HG03520 (cell line): ENCODE measurements around the gene SERPINA12.
"Not testable (repeated sequence)": the region's sequence is repeated elsewhere in the genome, so short reads cannot be mapped to it uniquely, and the experiment has no call there.

Source experiments
- ATAC-seq: cut with Tn5 transposase; IDR thresholded peaks from one replicate; pipeline ENCODE4 v1.9.1; 2021; ENCODE audit warnings: mild to moderate bottlenecking, moderate library complexity; ENCODE audit not compliant: unreplicated experiment

Gene SERPINA12

DNA sequence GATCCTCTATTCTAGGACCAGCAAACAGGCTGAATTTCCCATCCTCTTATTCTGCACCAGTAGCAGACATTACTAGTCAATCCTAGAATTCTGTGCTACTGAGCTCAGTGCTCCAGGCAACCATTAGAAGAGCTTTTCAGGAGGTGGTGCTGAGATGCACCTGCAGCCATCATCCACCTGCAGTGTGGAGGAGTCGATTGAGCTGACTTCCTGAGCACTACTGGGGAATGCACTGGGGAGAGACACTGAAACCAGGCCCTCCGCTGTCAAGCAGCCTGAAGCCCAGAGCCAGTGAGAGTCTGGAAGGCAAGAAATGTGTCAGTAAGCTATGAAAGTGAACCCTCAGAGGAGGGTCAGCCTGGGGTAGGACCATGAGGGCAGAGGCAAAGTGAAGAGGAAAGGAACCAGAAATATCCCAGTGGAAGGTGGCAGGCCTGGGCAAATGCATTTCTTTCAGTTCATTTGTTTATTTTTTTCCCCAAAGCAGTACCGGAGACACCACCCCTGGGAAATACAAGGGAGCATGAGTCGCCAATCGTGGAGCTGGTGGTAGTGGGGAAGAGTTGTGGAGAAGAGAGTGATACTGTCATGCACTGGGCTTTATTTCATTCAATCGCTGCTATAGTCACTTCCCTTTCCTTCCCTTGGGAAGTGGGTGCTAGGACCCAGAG is 28.9 kb upstream of the SERPINA12 start:
- ATAC-seq: no peak

DNA sequence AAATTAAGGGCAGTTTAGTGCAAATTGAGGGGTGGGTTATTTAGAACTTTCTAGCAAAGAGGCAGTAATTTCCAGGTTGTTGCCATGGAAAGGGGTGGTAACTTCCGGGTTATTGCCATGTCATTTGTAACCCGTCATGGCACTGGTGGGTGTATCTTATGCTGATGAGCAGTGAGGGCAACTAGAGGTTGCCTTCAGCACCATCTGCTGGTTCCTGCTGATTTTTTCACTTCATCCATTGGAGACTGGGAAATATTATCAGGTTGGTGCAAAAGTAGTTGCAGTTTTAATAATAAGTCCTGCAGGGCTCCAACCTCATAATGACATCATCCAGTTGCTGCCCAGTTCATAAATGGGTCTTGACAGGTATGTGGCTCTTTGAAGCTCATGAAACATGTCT is 27.6 kb upstream of the SERPINA12 start:
- ATAC-seq: no peak

DNA sequence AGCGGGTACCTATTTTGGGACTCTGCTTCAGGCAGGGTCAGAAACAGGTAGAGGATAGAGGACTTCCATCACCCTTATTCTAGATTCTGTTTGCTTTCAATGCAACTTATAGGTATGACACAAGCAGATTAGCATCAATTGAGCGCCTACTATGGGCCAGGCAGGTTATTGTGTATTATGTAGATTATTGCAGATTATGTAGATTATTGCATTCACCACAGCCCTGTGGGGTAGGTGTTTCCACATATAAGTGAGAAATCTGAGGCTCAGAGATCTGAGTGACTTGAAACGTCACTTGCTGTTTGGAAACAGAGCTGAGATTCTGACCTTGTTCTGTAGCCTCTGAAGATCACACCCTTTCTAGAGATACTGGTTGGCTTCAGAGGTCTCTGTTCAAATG is 26.2 kb upstream of the SERPINA12 start:
- ATAC-seq: no peak

DNA sequence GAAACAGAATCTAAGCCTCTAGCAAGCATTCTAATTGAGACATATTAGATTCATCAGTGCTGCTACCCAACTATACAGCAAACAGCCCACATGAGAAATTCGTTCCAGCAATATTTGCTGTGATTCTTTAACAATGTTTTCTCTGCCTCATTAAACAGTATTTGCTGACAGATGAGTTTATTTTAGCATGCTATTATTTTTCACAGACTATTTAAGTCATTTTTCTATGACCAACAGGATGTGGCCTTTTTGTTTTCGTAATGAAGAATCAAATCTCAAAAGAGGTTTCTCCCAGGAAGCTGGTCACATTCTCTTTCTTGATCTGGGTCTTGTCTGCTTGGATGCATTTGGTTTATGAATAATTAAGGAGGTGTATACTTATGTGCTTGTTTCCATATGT is 23.2 kb upstream of the SERPINA12 start:
- no peak for ATAC-seq

DNA sequence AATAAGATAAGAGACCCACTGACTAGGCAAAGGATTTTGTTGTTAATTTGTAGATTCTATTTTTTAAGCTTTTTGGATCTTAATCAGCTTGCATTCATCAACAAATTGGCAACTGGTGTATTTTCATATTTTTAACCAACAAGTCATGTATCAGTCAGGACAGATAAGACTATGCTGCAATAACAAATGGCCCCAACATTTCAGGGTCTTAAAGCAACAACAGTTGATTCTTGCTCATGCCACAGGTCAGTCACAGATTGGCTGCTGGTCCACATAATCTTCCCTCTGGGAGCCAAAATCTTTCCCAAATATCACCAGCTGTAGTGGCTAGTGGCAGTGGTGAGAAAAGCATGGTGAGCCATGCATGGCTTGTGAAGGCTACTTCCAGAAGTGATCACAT is 21.9 kb upstream of the SERPINA12 start:
- ATAC-seq: no peak

DNA sequence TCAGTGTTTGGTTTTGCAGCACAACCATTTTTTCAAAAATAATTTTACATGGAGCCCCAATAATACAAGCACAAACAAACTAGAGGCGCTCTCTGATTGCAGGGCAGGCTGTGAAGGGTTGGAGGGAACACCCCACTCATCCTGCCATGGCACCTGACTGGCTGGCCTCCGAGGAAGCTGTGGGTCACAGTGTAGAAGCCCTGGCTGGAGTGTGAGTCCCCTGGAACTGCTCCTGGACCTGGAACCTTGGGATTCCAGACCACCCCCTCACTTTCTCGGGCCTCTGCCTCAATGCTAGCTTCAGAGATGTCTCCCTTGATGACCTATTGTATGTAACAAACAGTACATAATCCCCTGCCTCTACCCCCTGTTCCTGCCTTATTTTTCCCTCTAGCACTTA is 14.8 kb upstream of the SERPINA12 start:
- ATAC-seq: no peak

DNA sequence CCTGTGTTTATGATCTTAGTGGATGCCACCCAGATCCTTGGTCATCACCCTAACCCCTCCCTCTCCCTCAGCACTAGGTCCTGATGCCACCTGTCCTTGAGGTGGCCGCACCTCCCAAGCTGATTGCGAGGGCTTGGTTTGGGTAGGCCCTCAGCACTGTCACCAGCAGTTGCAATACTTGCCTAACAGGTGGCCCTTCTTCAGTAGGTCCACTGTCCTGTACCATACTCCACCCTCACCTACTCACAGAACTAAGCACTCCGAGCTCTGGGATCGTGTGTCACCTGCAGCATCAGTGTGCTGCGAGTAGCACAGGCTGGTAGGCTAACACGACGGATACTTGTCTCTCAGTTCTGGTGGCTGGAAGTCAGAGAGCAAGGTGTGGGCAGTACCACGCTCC is 14.0 kb upstream of the SERPINA12 start:
- ATAC-seq: no peak

DNA sequence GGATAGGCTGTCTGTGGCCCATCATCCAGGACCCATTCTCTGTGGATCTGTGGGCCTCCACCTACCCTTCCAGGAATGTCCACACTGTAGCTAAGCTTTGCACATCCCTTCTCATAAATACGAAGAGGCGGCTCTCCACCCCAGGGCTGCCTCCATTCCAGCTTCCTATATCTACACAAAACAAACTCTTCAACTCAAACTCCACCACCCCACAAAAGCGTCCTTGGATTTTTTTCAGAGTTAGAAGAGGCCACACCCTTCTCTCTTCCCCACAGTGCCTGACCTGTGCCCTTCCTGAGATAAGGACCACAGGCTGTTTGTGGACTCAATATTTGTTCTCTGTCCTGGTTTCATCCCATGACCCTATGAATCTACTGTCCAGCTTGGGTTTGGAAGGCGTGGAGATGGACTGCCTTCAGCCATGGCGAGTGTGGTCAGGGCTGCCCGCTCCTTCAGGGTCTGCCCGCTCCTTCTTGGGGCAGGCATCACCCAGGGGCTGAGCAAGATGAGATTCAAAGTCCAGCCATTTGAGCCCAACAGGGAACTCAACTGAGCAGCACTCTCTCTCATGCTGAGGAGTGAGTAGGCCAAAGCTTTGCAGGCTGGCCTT is 13.0 kb upstream of the SERPINA12 start:
- ATAC-seq: no peak

DNA sequence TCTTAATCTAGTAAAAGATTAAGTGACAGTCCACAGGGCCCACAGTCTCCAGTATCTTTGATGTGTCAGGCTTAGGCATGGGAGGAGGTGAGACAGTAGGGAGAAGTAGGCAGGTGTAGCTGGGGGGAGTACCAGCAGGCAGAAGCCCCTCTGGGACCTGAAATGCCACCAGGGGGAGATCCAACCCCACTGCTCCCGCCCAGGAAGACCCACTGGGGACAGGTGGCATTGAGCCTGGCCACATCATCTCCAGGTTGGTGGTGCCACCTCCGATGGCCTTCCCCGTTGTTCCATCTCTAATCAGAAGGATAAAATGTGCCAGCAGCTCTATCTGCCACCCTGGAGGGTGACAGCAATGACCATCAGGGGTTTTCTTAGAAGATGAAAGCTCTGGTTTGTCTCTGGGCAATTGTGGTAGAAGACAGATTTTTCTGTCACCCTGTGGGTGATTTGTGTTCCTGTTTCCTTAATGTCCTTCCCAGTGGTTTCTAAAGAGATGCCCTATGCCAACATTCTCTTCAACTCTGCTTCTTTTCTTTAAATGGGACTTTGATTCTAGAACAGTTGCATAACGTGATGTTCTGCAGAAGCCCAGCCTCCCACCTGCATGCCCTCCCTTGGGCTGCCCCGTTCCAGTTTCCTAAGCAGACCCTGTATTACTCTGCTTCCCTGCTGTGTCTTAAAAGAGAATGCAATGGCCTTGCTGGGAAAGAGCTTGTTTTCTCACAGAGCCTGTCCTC is 12.3 kb upstream of the SERPINA12 start:
- ATAC-seq: no peak

DNA sequence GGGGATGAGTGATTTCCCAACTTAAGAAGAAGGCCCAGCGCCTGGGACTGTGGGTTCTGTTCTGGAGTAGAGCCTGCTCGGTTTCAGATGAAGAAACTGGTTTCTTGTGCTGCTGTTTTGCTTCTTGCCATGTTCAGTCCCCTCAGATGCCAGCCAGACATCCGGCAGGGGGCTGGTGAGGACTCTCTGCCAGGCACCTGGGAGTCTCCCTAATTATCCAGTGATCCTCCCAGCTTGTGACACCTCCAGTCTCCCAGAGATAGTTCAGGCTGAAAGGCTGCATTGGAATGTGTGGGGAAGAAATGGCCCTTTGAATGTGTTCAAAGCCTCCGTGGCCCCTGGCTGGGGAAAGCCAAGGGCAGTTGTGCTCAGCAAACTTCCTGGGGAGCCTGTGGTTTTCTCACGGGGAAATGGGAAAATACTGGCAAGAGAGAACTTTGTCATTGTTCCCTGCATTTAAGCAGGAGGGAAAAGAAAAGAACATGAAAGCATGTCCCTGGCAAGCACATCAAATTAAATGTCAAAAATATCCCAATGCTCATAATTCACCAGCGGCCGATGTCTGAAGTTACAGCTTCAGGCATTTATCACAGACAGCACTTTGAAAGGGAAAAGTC is 8.5 kb upstream of the SERPINA12 start:
- ATAC-seq: no peak

DNA sequence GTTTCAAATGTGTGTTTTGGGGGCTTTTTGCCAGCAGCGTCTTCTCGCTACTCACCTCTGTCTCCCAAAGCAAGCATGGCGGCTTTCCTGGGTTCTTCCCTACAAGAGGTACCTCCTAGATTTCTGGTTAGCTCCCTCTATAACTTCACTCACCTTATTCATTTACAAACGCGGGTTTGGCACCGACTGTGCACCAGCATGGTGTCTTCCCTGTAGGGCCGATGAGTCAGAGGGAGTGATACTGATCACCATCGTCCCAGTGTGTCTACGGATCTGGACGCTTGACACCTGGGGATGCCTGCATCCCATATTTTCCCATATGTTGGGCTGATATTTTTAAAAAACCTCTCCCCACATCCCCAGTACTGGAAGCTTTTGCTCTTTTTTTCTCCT is 8.0 kb upstream of the SERPINA12 start:
- ATAC-seq: no peak

DNA sequence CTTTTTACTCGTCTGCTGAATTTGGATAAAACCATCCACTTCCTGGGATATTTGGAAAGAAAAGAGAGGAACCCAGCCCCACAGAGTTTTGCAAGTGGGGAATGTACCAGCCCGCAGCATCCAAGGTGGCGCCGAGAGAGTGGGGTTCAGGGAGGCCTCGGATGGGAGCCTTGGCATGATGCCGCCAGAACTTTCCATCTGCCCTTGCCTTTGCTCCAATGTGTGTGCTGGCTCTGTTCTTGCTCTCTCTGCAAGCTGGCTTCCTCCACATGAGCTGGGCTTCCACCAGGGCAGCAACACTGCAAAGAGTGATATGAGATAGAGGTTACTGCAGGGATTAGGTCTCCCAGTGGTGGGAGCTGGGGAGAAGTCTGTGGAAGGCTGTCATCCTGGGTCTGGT is 6.6 kb upstream of the SERPINA12 start:
- ATAC-seq: no peak

DNA sequence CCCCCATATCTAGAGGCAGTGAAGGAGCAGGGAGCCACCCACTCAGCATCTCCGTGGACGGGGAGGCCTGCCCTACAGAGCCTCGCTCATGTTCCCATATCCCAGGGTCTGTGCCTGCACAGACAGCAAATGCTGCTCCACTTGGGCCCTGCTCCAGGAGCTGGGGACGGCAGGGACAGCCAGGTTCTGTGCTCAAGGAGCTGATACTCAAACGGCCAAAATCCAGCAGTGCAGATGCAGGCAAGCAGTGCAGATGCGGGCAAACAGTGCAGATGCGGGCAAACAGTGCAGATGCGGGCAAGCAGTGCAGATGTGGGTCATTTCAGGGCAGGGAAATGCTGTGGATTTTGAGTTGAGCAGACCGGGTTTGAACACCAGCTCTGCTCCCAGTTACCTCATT is 6.2 kb upstream of the SERPINA12 start:
- no peak for ATAC-seq

DNA sequence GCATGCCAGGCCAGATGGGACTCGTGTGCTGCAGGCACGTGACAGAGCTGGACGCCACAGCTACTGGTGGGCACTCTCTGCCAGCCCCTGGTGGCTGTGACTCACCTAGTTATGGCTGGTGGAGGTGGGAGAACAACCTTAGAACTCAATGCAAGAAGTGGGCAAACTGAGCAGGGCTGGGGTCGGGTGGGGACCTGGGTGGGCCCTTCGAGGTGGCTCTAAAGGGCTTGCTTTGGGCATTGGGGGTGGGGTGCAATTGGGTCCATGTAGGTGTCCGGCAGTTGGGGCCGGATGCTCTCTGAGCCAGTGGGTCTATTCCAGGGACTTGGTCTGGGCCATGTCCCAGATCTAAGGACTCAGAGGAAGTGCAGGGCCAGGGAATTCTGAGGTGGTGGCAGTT is 5.1 kb upstream of the SERPINA12 start:
- ATAC-seq: no peak

DNA sequence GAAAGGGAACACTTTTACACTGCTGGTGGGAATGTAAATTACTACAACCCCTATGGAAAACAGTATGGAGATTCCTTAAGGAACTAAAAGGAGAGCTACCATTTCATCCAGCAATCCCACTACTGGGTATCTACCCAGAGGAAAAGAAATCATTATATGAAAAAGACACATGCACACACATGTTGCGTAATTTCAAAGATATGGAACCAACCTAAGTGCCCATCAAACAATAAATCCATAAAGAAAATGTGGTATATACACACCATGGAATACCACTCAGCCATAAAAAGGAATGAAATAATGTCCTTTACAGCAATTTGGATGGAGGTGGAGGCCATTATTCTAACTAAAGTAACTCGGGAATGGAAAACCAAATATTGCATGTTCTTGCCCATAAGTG is 1.2 kb upstream of the SERPINA12 start:
- ATAC-seq: not testable (repeated sequence)

DNA sequence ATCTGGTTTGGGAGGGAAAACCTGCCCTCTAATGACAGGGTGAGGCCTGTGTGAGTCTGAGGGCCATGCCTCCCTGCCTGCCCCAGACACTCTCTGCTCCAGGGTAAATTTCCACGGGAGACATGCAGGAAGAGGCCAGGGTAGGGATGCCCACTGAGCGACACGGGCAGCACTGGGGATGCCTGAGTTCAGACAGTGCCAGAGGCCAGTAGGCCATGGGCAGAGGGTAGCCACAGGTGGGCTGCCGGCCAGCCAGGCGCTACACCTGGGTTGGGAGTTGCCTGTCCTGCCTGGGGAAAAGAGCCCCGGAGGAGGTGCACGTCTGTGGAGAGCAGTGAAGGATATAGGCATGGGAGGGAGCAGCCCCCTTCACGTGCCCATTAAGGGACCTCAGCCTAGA is 3.6 kb downstream of the SERPINA12 start:
- ATAC-seq: no peak

DNA sequence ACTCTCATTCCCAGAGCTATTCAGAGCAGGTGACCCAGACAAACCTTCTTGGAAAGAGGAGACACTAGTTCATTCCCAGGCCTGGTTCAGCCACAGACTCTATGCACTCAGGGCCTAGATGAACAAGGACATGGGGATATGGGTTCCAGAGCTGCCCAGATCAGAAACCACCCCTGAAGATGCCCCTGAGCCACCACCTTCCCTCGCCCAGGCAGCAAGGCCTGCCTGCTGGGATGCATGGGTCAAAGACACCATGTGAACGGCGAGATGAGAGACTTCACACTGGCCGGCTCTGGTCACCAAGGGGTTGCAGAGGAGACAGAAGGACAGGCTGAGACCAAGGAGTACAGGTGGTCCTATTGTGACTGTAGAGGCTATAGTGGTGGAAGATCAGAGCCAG is 4.1 kb downstream of the SERPINA12 start:
- no peak for ATAC-seq

DNA sequence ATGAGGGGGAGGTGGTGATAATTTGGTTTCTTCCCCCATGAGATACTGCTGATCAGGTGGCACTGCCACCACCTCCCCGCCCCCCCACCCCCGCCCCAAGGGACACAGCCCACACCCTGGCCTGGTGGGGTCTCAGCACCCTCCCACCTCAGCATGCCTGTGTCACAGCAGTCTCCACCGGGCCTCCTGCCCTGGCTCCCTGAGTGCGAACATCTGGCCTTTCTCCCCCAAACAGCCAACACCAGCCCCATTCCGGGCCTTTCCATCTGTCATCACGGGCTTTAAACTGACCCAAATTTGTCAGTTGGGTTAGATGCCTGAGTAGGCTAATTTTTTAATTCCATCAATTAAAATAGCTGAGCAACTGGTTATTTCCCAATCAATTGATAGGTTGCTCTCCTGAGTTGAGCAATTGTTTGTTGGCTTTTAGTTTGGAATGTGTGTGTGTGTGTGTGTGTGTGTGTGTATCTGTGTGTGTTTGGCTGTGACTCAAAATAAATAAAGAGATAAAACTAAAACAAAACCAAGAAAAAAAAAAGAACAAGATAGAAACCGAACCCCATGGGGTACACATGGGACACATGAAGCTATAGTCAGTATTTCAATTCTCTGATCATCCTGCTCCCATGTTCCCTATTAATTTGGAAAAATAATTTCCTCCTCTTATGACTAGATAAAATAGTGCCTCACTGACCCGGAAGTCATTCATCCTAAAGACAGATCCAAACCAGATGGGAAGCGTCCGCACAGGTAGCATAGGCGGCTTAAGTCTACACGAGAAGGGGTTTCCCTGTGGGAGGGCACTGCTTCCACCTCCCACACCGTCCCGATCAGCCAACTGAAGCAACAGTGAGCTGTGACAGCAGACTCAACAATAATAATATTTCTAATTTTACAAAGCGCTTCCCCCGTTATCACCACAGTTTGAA is 7.4 kb downstream of the SERPINA12 start:
- ATAC-seq: no peak

DNA sequence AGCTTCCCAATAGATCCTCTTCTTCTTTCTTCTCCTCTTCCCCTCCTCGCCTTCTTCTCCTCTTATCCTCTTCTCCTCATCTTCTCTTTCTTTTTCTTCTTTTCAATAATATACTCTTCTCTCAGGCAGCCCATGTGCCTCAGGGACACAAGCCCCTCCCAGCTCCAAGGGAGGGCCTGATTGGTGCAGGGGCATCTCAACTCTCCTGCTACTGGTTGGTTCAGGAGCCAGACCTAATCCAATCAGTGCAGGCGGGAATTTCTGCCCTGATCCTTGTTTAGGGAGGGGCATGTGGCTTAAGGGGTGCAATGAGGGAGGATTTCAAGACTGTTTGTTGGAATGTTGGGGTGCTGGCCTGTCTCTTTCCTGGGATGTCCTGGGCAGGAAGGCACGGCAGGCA is 9.0 kb downstream of the SERPINA12 start:
- no peak for ATAC-seq

DNA sequence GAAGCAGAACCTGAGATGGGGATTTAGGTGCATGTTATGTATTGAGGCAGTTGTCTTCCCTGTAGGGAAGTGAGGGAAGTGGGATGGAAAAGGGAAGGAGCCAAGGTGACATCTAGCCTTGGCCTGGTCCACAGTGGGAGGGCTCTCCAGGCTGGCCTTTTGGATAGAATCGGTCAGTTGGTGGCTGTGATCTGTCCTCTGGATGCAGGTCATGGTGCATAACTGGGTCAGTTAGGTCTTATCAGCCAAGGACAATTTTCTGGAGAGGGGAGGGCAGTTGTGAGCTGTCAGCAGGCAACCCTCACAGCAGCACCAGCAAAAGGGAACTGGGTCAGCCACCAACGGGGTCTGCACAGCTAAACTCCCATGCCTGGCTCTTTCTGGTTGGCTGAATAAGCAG is 9.6 kb downstream of the SERPINA12 start:
- no peak for ATAC-seq

DNA sequence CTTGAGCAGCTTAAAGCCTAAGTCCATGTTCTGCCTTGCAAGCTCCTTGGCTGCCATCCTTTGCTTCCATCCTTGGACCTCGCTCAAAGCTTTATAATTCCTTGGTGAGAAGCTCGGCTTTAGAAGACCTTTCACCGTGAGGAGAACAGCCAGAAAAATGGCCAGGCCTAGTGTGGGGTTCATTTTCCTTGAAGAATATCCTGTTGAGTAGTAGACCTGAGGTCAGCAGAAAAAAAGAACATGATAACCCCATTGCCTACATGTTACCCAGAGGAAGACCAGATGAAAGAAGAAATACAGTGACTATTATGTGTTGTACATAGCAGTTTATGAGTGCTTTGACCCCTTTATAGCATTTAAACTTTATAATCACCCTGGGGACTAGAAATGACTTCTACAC is 11.1 kb downstream of the SERPINA12 start:
- ATAC-seq: no peak
